BLaER1 treated with 17β-estradiol and CSF1 and Interleukin-3, amounts not matched to agents 10 nM and 100 nM (cell line): ENCODE data around the gene LENEP.

ENCODE experiments used
- H3K27ac ChIP-seq, 11 experiments: shearing (Covaris generic); formaldehyde crosslinking; 2 replicates each; pipeline ENCODE4 v1.8.1; 2022
- H3K27me3 ChIP-seq, 11 experiments: shearing (Covaris generic); formaldehyde crosslinking; 2 replicates each; pipeline ENCODE4 v1.8.1; 2022
- H3K36me3 ChIP-seq, 11 experiments: shearing (Covaris generic); formaldehyde crosslinking; 2 replicates each; pipeline ENCODE4 v1.8.1; 2022
- H3K4me1 ChIP-seq, 10 experiments: shearing (Covaris generic); formaldehyde crosslinking; 2 replicates each; pipeline ENCODE4 v1.8.1; 2022
- H3K4me2 ChIP-seq, 11 experiments: shearing (Covaris generic); formaldehyde crosslinking; 2 replicates each; pipeline ENCODE4 v1.8.1; 2022
- H3K4me3 ChIP-seq, 10 experiments: shearing (Covaris generic); formaldehyde crosslinking; 2 replicates each; pipeline ENCODE4 v1.8.1; 2022
- H3K9ac ChIP-seq, 11 experiments: shearing (Covaris generic); formaldehyde crosslinking; 2 replicates each; pipeline ENCODE4 v1.8.1; 2022
- H3K9me3 ChIP-seq, 11 experiments: shearing (Covaris generic); formaldehyde crosslinking; replicated peaks in 1 of 11; 2 replicates each; pipeline ENCODE4 v1.8.1; 2022
- H4K20me1 ChIP-seq, 11 experiments: shearing (Covaris generic); formaldehyde crosslinking; 2 replicates each; pipeline ENCODE4 v1.8.1; 2022
- Cebpa-rat ChIP-seq, 11 experiments: shearing (Covaris generic); IDR thresholded peaks; 2 replicates each; pipeline ENCODE4 v1.8.1; 2022

LENEP gene

GRCh38 chr1:155043301-155043702 is 49.9 kb downstream of the LENEP start:
- no peak for TF ChIP-seq Cebpa-rat (IDR thresholded peaks at IDR 0.05)
- H3K4me3 ChIP-seq = no peak overlapping the region

GRCh38 chr1:155043793-155044192 is 50.4 kb downstream of the LENEP start:
- Histone ChIP-seq H3K9me3 (no peaks in the 10 kb centered on the region), H3K4me2 (peak overlapping the region in 9 of 11 experiments; percentile 21 to 66 (median 57); a peak in 16 of 22 replicates), H3K4me3 (no peak overlapping the region), H3K27ac (no peak overlapping the region), H4K20me1 (no peaks in the 10 kb centered on the region), H3K27me3 (no peaks in the 10 kb centered on the region; a peak in 1 of 22 replicates), H3K36me3 (no peaks in the 10 kb centered on the region), H3K4me1 (peaks cover 18 to 62% (median 56%) of the 10 kb centered on the region in 10 experiments), H3K9ac (no peak overlapping the region; a peak in 1 of 22 replicates)
- TF ChIP-seq Cebpa-rat (IDR thresholded peaks at IDR 0.05) = no peak

More at GRCh38 chr1:155043301-155043702, 49.9 kb downstream of the LENEP start:
- H4K20me1 ChIP-seq = no peaks in the 10 kb centered on the region
- H3K4me1 ChIP-seq = peaks cover 22 to 67% (median 61%) of the 10 kb centered on the region in 10 experiments
- no peaks in the 10 kb centered on the region for H3K9me3 ChIP-seq
- peak overlapping the region in 9 of 11 experiments; percentile 21 to 66 (median 57); a peak in 16 of 22 replicates for H3K4me2 ChIP-seq
- no peak overlapping the region for H3K27ac ChIP-seq
- H3K9ac ChIP-seq = peak overlapping the region in 1 of 11 experiments; percentile 4; a peak in 1 of 22 replicates
- H3K27me3 ChIP-seq = no peaks in the 10 kb centered on the region; a peak in 1 of 22 replicates
- no peaks in the 10 kb centered on the region for H3K36me3 ChIP-seq
